Parathyroid adenoma (tissue), 2 donors: Measurements from ENCODE around the gene HSPBP1.

Experiments used
- H2AFZ ChIP-seq: fragments of 300-600 bp; sonication (generic); one replicate; pipeline ENCODE4 v1.7.0; 2017; ENCODE audit warnings: antibody characterized with exemption, mild to moderate bottlenecking
- H3K27ac ChIP-seq: fragments of 300-600 bp; sonication (generic); one replicate; pipeline ENCODE4 v1.7.0; 2017
- H3K27me3 ChIP-seq: fragments of 300-600 bp; sonication (generic); one replicate; pipeline ENCODE4 v1.7.0; 2017; ENCODE audit warnings: low read length; ENCODE audit not compliant: control insufficient read depth, insufficient read depth
- H3K36me3 ChIP-seq: fragments of 300-600 bp; sonication (generic); one replicate; pipeline ENCODE4 v1.7.0; 2017; ENCODE audit warnings: low read length; ENCODE audit not compliant: control insufficient read depth, insufficient read depth
- H3K4me1 ChIP-seq: fragments of 300-600 bp; sonication (generic); one replicate; pipeline ENCODE4 v1.7.0; 2017; ENCODE audit warnings: control low read depth
- H3K4me2 ChIP-seq: fragments of 300-600 bp; sonication (generic); one replicate; pipeline ENCODE4 v1.7.0; 2017; ENCODE audit warnings: low read length
- H3K4me3 ChIP-seq: fragments of 300-600 bp; sonication (generic); one replicate; pipeline ENCODE4 v1.7.0; 2017; ENCODE audit warnings: low read depth, low read length
- H3K79me2 ChIP-seq: fragments of 300-600 bp; sonication (generic); one replicate; pipeline ENCODE4 v1.7.0; 2017; ENCODE audit warnings: control low read depth
- H3K9ac ChIP-seq: fragments of 300-600 bp; sonication (generic); one replicate; pipeline ENCODE4 v1.7.0; 2017; ENCODE audit warnings: mild to moderate bottlenecking
- H3K9me3 ChIP-seq: fragments of 300-600 bp; sonication (generic); one replicate; pipeline ENCODE4 v1.7.0; 2017; ENCODE audit warnings: low read length; ENCODE audit not compliant: control insufficient read depth
- TF ChIP-seq, protein P1 (sequence below): fragments of 300-600 bp; sonication (generic); IDR thresholded peaks from one replicate; pipeline ENCODE4 v1.7.0; 2017; ENCODE audit warnings: antibody characterized with exemption, mild to moderate bottlenecking
- donor health status: primary hyperparathyroidism.

Gene HSPBP1

DNA sequence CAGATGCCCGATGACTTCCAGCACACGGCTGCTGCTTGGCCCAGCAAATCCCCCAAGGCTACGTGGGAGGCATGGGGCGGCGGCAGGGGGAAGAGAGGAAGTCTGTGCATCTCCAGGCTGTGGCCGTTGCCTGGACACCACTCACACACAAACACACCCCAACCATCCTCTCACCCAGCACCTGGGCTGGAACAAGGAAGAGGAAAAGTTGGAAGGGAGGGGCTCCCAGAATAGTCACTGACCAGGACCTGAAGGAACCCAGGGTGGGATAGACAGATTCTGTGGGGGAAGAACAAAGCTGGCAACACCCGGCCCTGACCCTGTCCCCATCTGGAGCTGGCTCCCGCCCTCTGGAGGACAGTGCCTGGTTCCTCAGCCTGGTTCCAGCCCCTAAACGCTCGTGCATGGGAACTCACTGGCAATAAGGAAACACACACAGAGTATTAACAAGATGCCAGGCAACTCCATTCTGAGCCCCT lies 32.2 kb downstream of the HSPBP1 start:
- no peaks in the 10 kb centered on the region for H3K27me3 ChIP-seq
- no peaks in the 10 kb centered on the region for H3K36me3 ChIP-seq
- H2AFZ ChIP-seq: no peak overlapping the region
- no peak overlapping the region for H3K4me2 ChIP-seq
- no peak overlapping the region for H3K27ac ChIP-seq
- no peak overlapping the region for H3K4me3 ChIP-seq
- peaks cover 9% of the 10 kb centered on the region for H3K4me1 ChIP-seq
- H3K9ac ChIP-seq: no peak overlapping the region
- no peaks in the 10 kb centered on the region for H3K9me3 ChIP-seq
- H3K79me2 ChIP-seq: peaks cover 63% of the 10 kb centered on the region
- TF ChIP-seq, protein P1, sequence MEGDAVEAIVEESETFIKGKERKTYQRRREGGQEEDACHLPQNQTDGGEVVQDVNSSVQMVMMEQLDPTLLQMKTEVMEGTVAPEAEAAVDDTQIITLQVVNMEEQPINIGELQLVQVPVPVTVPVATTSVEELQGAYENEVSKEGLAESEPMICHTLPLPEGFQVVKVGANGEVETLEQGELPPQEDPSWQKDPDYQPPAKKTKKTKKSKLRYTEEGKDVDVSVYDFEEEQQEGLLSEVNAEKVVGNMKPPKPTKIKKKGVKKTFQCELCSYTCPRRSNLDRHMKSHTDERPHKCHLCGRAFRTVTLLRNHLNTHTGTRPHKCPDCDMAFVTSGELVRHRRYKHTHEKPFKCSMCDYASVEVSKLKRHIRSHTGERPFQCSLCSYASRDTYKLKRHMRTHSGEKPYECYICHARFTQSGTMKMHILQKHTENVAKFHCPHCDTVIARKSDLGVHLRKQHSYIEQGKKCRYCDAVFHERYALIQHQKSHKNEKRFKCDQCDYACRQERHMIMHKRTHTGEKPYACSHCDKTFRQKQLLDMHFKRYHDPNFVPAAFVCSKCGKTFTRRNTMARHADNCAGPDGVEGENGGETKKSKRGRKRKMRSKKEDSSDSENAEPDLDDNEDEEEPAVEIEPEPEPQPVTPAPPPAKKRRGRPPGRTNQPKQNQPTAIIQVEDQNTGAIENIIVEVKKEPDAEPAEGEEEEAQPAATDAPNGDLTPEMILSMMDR: no peak

DNA sequence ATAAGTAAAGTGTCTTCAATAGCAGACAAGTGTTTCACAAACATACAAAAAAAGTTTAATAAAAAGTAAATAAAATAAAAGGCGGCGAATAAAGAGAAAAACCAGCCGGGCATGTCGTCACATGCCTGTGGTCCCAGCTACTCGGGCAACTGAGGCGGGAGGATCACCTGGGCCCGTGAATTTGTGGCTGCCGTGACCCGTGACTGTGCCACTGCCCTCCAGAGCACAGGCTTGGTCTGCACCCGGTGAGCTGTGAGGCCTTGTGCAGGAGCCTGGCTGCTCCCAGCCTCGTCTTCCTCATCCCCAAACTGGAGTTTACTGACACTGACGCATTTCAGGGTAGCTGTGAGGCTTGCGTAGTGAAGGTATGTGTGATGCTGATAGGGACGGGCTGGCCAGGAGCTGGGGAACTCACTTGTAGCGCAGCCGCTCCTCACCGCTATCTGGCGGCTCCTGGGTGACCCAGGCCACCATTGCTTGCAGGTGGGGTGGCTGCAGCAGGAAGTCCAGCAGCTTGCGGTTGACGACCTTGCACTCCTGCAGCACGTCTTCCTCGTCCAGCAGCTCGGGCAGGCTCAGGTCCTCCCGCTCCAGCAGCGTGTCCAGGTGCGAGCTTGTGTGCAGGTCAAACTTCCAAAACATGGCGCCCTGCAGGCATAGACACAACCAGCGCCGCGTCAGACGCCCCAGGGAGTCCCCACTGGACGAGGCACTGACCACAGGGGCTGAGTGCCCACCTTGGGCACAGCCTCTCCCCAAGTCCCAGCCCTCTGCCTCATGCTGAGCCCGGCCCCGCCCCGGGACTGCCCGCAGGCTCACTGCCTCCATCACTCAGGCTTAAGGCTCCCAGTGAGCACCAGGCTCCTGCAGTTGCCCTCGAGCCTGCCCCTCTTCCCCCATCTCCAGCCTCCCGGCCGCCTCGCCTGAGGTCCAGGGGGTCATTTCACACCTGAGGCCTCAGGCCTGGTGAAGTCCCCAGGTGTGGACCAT lies 33.2 kb downstream of the HSPBP1 start:
- Histone ChIP-seq H3K79me2 (peaks cover 66% of the 10 kb centered on the region), H3K4me3 (no peak overlapping the region), H3K36me3 (no peaks in the 10 kb centered on the region), H3K9ac (no peak overlapping the region), H3K9me3 (no peaks in the 10 kb centered on the region), H3K27ac (no peak overlapping the region), H2AFZ (no peak overlapping the region), H3K4me1 (peaks cover 9% of the 10 kb centered on the region), H3K4me2 (no peak overlapping the region), H3K27me3 (no peaks in the 10 kb centered on the region)
- TF ChIP-seq, protein P1: no peak

DNA sequence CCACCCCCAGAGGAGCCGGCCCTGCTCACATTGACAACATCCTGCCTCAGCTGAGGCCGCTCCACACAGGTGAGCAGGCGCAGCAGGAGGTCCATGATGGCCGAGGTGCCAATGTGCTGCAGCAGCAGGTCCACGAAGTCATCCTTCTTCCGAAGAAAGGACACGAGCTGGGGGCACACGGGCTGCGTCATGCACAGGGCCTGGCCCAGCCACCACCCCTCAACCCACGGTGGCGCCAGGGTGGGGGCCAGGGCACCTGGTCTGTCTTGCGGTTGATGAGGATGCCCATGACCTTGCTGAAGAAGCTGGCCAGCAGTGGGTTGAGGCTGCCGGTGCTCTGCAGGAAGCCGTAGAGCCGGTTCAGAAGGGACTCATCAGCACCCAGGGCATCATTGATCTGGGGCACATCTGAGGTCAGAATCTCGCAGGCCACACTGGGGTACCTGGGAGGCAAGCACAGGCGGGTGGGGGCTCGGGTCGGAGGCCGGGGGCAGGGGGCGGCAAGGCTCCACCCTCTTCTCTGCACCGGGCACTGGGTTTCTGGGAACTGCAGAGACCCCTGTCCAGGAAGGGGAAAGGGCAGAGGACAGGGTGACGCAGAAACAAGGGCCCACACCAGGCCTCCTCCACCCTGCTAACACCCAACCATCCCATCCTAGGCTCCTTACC lies 34.5 kb downstream of the HSPBP1 start:
- H3K4me3 ChIP-seq: no peak overlapping the region
- no peak overlapping the region for H2AFZ ChIP-seq
- H3K9ac ChIP-seq: no peak overlapping the region
- no peaks in the 10 kb centered on the region for H3K27me3 ChIP-seq
- H3K4me2 ChIP-seq: no peak overlapping the region
- peaks cover 8% of the 10 kb centered on the region for H3K4me1 ChIP-seq
- H3K27ac ChIP-seq: no peak overlapping the region
- TF ChIP-seq, protein P1: no peak
- H3K36me3 ChIP-seq: no peaks in the 10 kb centered on the region
- no peaks in the 10 kb centered on the region for H3K9me3 ChIP-seq
- peaks cover 58% of the 10 kb centered on the region for H3K79me2 ChIP-seq

DNA sequence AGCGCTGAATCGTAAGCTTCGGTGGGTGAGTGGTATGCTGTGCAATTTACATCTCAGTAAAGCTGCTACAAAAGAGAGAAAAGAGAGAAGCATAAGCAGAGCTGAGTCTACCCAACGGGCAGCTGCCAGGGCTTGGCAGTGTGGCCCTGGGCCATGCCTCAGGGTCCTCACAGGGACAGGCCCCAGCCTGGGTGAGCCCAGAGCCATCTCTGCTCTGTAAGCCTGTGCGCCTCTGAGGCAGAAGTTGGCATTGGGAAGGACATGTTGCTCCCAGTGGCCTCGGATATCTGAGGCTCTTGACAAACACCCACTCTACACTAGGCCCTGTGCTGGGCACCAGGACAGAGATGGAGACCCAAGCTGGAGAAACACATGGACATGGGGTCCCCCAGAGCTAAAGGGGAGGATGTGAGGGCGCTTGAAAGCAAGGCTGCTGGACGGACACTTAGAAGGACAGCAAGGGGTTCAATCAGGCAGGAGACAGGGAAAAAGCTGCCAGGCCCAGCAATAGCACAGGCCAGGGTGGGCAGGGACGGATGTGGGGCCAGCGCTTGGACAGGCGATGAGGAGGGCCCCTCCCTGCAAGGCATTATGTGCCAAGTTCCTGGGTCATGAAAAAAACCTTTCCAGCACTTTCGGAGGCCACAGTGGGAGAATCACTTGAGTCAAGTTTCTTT lies 35.8 kb downstream of the HSPBP1 start:
- TF ChIP-seq, protein P1: no peak
- H3K4me1 ChIP-seq: peaks cover 3% of the 10 kb centered on the region
- no peaks in the 10 kb centered on the region for H3K27me3 ChIP-seq
- no peak overlapping the region for H3K9ac ChIP-seq
- H3K4me2 ChIP-seq: no peak overlapping the region
- H3K9me3 ChIP-seq: no peaks in the 10 kb centered on the region
- no peak overlapping the region for H3K27ac ChIP-seq
- no peak overlapping the region for H3K4me3 ChIP-seq
- H3K36me3 ChIP-seq: no peaks in the 10 kb centered on the region
- H2AFZ ChIP-seq: no peak overlapping the region
- peaks cover 59% of the 10 kb centered on the region for H3K79me2 ChIP-seq
